DOHH2 (cell line): ENCODE data around the gene FBP1.

Experiments used
- CTCF ChIP-seq: fragments of 200-600 bp; sonication (generic); IDR thresholded peaks from one replicate; pipeline ENCODE4 v1.5.1; 2014; ENCODE audit warnings: antibody characterized with exemption, mild to moderate bottlenecking, low read depth, low read length; ENCODE audit not compliant: poor library complexity, severe bottlenecking
- EZH2phosphoT487 ChIP-seq: fragments of 200-600 bp; sonication (generic); IDR thresholded peaks from 2 replicates; pipeline ENCODE4 v1.6.1; 2017; ENCODE audit warnings: borderline replicate concordance, mild to moderate bottlenecking, antibody characterized with exemption, low read length, moderate library complexity, mixed read lengths

- TF ChIP-seq CTCF, result no peak
- TF ChIP-seq EZH2phosphoT487, result no peak
Measured at GRCh38 chr9:94631599-94631998, 7.7 kb downstream of the FBP1 start.
